Measurements from ENCODE around the gene DST. TPM values are rescaled to one million over a fixed set of nuclear protein-coding genes. Genes with fewer than 3 reads are reported as not detected.

The DST gene
- total and polyA plus RNA-seq, 2 of the 4 experiments (the other 2 are of a cell fraction), result 97.7 to 452 TPM

DNA sequence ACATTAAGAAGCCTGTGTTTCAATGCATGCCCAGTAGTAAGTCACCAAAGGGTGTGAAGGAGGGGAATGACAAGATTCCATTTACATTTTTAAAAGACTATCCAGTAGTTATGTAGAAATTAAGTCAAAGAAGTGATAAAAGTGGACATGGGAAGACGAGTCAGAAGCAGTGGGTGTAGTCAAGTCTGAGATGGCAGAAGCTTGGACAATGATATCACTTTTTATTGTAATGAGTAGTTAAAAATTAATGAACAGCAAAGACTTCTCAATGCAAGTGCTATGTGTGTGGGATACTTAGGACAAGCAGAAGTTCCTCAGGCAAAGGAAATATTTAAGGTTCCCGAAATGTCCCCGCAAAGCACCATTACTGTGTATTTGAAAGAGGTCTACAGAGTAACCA lies 156.0 kb downstream of the DST start:
- CTCF ChIA-PET, result interaction anchor here (0.6 kb wide), 1 partner anchor 34 kb away, joined by 3 read pairs; no protein-coding TSS in a partner anchor
- Histone ChIP-seq H3K4ac (ENCODE audit: low read depth, low read length) (no peak overlapping the region), H4K8ac (ENCODE audit: low read depth in 2 of 2, low read length in 2 of 2) (no peak overlapping the region), H2BK120ac (ENCODE audit: low read depth, low read length) (no peak overlapping the region), H2AFZ (replicated peaks; ENCODE audit: low read length, poor library complexity) (no peak overlapping the region), H3K36me3 (ENCODE audit: control insufficient read depth, insufficient read depth, low read length) (peaks cover 34% of the 10 kb centered on the region), H4K20me1 (ENCODE audit: insufficient read depth, low read length) (peaks cover 9% of the 10 kb centered on the region; the same call in 1 of the 2 replicates), H3K9me1 (ENCODE audit: insufficient read depth, low read length) (peaks cover 5% of the 10 kb centered on the region), H3K9ac (ENCODE audit: low read depth, low read length) (no peak overlapping the region), H4K5ac (ENCODE audit: low read depth, low read length) (no peak overlapping the region), H3K9me3 (ENCODE audit: control insufficient read depth, insufficient read depth, low read length) (no peaks in the 10 kb centered on the region), H2BK15ac (ENCODE audit: low read depth, low read length) (no peak overlapping the region), H2BK20ac (ENCODE audit: low read depth, low read length) (no peak overlapping the region), H2BK5ac (ENCODE audit: low read depth, low read length, poor library complexity, severe bottlenecking) (no peak overlapping the region), H3K14ac (replicated peaks; ENCODE audit: low read depth, low read length) (no peak overlapping the region), H3K56ac (ENCODE audit: extremely low read depth, insufficient read depth, low read length) (no peak overlapping the region), H3K4me3 (ENCODE audit: insufficient read depth, low read depth, low read length) (no peak overlapping the region), H2AK5ac (ENCODE audit: low read depth, low read length) (no peak overlapping the region), H3K23ac (ENCODE audit: low read depth, low read length) (no peak overlapping the region), H4K91ac (ENCODE audit: insufficient read depth, low read depth, low read length) (no peak overlapping the region), H3K18ac (ENCODE audit: low read depth, low read length) (no peak overlapping the region), H3K4me1 (ENCODE audit: control insufficient read depth, insufficient read depth, low read length) (peaks cover 6% of the 10 kb centered on the region), H3K27me3 (ENCODE audit: control insufficient read depth, insufficient read depth, low read length) (no peaks in the 10 kb centered on the region), H2AK9ac (replicated peaks; ENCODE audit: low read depth, low read length, poor library complexity) (no peak overlapping the region), H3K79me1 (ENCODE audit: low read depth in 1 of 2, low read length in 2 of 2) (peaks cover 15 to 21% of the 10 kb centered on the region in 2 experiments), H3K27ac (ENCODE audit: insufficient read depth, low read length) (no peak overlapping the region), H3K4me2 (ENCODE audit: low read depth, low read length) (no peak overlapping the region)
- in situ Hi-C loops (cut with MboI; ENCODE audit: low sequenced_read_pairs), result no loop called here
- dilution Hi-C loops (cut with HindIII; ENCODE audit: low sequenced_read_pairs, unreplicated experiment), result no loop called here
- intact Hi-C loops (cut with micrococcal nuclease), result no loop called here
- no peak for ATAC-seq (ENCODE audit: low read depth)
- BruUV-seq (replicated peaks), result no TSS peak
- WGBS, 2 experiments (ENCODE audit: extremely low coverage in 2 of 2, insufficient read length in 1 of 2), result no CpG with 5 or more reads among the region's 3 CpGs
- DNase-seq, result no peak
- POLR2A ChIA-PET (ENCODE audit: unreplicated experiment), result no interaction called here
- no peak for TF ChIP-seq FOS (IDR thresholded peaks at IDR 0.05; ENCODE audit: low read depth, low read length)
- TF ChIP-seq, protein P1, sequence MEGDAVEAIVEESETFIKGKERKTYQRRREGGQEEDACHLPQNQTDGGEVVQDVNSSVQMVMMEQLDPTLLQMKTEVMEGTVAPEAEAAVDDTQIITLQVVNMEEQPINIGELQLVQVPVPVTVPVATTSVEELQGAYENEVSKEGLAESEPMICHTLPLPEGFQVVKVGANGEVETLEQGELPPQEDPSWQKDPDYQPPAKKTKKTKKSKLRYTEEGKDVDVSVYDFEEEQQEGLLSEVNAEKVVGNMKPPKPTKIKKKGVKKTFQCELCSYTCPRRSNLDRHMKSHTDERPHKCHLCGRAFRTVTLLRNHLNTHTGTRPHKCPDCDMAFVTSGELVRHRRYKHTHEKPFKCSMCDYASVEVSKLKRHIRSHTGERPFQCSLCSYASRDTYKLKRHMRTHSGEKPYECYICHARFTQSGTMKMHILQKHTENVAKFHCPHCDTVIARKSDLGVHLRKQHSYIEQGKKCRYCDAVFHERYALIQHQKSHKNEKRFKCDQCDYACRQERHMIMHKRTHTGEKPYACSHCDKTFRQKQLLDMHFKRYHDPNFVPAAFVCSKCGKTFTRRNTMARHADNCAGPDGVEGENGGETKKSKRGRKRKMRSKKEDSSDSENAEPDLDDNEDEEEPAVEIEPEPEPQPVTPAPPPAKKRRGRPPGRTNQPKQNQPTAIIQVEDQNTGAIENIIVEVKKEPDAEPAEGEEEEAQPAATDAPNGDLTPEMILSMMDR (conservative IDR thresholded peaks at IDR 0.05; ENCODE audit: low read depth, low read length), result no peak
- no peak for TF ChIP-seq NFE2L2 (IDR thresholded peaks at IDR 0.05; ENCODE audit: low read depth, low read length)
- TF ChIP-seq RCOR1 (IDR thresholded peaks at IDR 0.05; ENCODE audit: insufficient replicate concordance, low read length), result no peak
- no peak for TF ChIP-seq MXI1 (IDR thresholded peaks at IDR 0.05; ENCODE audit: borderline replicate concordance, low read depth, low read length)
- TF ChIP-seq SMC3 (IDR thresholded peaks at IDR 0.05; ENCODE audit: low read depth, low read length), result no peak
- TF ChIP-seq RFX5 (IDR thresholded peaks at IDR 0.05; ENCODE audit: low read depth, low read length), result no peak
